IPS-18a (cell line): ENCODE results near the gene CATSPERE.
"Not testable (repeated sequence)": the region's sequence is repeated elsewhere in the genome, so short reads cannot be mapped to it uniquely, and the experiment has no call there.

Experiments used
- H3K27ac ChIP-seq: one replicate; pipeline ENCODE4 v1.5.1; 2013; ENCODE audit warnings: low read length
- H3K27me3 ChIP-seq: one replicate; pipeline ENCODE4 v1.6.1; 2013; ENCODE audit warnings: mild to moderate bottlenecking, low read length; ENCODE audit not compliant: control insufficient read depth, insufficient read depth
- H3K36me3 ChIP-seq: one replicate; pipeline ENCODE4 v1.6.1; 2013; ENCODE audit warnings: low read depth, low read length; ENCODE audit not compliant: control insufficient read depth
- H3K4me1 ChIP-seq: one replicate; pipeline ENCODE4 v1.6.1; 2013; ENCODE audit warnings: low read depth, low read length; ENCODE audit not compliant: control insufficient read depth
- H3K4me3 ChIP-seq: one replicate; pipeline ENCODE4 v1.5.1; 2013; ENCODE audit warnings: low read length
- H3K9ac ChIP-seq: one replicate; pipeline ENCODE4 v1.6.1; 2013; ENCODE audit warnings: mild to moderate bottlenecking, low read length, moderate library complexity
- H3K9me3 ChIP-seq: one replicate; pipeline ENCODE4 v1.6.1; 2013; ENCODE audit warnings: low read depth, low read length; ENCODE audit not compliant: control insufficient read depth

Gene CATSPERE

GRCh38 chr1:244557565-244557964 lies 96.5 kb downstream of the CATSPERE start:
- no peaks in the 10 kb centered on the region for H3K36me3 ChIP-seq
- no peaks in the 10 kb centered on the region for H3K9me3 ChIP-seq
- H3K9ac ChIP-seq: no peak overlapping the region
- no peak overlapping the region for H3K27ac ChIP-seq
- no peaks in the 10 kb centered on the region for H3K27me3 ChIP-seq
- no peak overlapping the region for H3K4me3 ChIP-seq
- no peaks in the 10 kb centered on the region for H3K4me1 ChIP-seq

GRCh38 chr1:244559561-244559960 lies 98.5 kb downstream of the CATSPERE start:
- no peak overlapping the region for H3K9ac ChIP-seq
- no peak overlapping the region for H3K4me3 ChIP-seq
- no peaks in the 10 kb centered on the region for H3K36me3 ChIP-seq
- no peaks in the 10 kb centered on the region for H3K27me3 ChIP-seq
- no peak overlapping the region for H3K27ac ChIP-seq
- no peaks in the 10 kb centered on the region for H3K4me1 ChIP-seq
- no peaks in the 10 kb centered on the region for H3K9me3 ChIP-seq

GRCh38 chr1:244562877-244563276 lies 101.8 kb downstream of the CATSPERE start:
- H3K9ac ChIP-seq, H3K36me3 ChIP-seq, H3K27ac ChIP-seq, H3K27me3 ChIP-seq, H3K4me3 ChIP-seq, H3K4me1 ChIP-seq, H3K9me3 ChIP-seq: not testable (repeated sequence)

- no peak overlapping the region for H3K9ac ChIP-seq
- H3K4me1 ChIP-seq: no peaks in the 10 kb centered on the region
- no peak overlapping the region for H3K4me3 ChIP-seq
- H3K27ac ChIP-seq: no peak overlapping the region
- H3K9me3 ChIP-seq: peaks cover 45% of the 10 kb centered on the region
- H3K36me3 ChIP-seq: no peaks in the 10 kb centered on the region
- no peaks in the 10 kb centered on the region for H3K27me3 ChIP-seq
Observed at GRCh38 chr1:244573768-244574167, 112.7 kb downstream of the CATSPERE start.

GRCh38 chr1:244576259-244576892 lies 115.3 kb downstream of the CATSPERE start:
- no peak overlapping the region for H3K4me3 ChIP-seq
- H3K27me3 ChIP-seq: no peaks in the 10 kb centered on the region
- H3K36me3 ChIP-seq: no peaks in the 10 kb centered on the region
- H3K9ac ChIP-seq: no peak overlapping the region
- peaks cover 55% of the 10 kb centered on the region for H3K9me3 ChIP-seq
- H3K27ac ChIP-seq: no peak overlapping the region
- no peaks in the 10 kb centered on the region for H3K4me1 ChIP-seq

DNA sequence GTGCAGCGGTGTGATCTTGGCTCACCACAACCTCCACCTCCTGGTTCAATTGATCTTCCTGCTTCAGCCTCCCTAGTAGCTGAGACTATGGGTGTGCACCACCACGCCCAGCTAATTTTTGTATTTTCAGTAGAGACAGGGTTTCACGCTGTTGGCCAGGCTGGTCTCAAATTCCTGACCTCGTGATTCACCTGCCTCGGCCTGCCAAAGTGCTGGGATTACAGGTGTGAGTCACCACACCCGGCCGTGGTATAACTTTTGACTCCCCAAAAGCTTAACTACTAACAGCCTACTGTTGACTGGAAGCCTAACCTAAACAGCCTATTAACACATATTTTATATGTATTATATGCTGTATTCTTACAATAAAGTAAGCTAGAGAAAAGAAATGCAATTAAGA lies 117.1 kb downstream of the CATSPERE start:
- not testable (repeated sequence) for H3K9ac ChIP-seq, H3K36me3 ChIP-seq, H3K27me3 ChIP-seq, H3K4me1 ChIP-seq, H3K4me3 ChIP-seq, H3K27ac ChIP-seq
- peaks cover 50% of the 10 kb centered on the region for H3K9me3 ChIP-seq

DNA sequence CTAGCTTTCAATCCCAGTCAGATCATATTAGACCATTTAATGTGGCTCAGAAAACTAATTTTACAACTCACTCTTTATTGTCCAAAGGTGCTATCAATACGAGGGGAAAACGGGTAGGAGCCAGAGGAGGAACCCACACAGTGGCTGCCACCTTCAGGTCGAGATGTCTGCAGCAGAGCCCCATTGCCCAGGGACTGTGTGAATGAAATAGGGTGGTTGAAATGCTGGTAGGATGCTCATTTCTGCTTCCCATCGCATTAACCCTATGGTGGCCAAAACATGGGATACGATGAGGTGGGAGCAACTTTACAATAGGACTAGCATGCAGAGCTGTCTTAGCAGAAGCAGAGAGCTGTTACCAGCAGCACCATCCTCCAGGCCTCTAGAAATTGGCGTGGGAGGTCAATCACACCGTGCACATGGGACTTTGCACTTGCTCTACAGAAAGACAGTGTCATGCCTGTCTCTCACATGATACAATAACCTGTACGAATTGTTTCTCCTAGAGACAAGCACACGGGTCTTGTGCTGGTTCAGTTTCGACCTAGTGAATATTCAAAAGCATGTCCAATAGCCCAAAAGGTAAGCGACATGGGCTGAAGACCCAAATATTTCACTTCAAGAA lies 122.4 kb downstream of the CATSPERE start:
- Histone ChIP-seq H3K27ac (no peak overlapping the region), H3K4me3 (no peak overlapping the region), H3K27me3 (no peaks in the 10 kb centered on the region), H3K9me3 (peaks cover 9% of the 10 kb centered on the region), H3K4me1 (no peaks in the 10 kb centered on the region), H3K9ac (no peak overlapping the region), H3K36me3 (no peaks in the 10 kb centered on the region)

GRCh38 chr1:244585867-244586266 lies 124.8 kb downstream of the CATSPERE start:
- Histone ChIP-seq H3K4me3 (no peak overlapping the region), H3K9me3 (no peaks in the 10 kb centered on the region), H3K27me3 (no peaks in the 10 kb centered on the region), H3K9ac (no peak overlapping the region), H3K36me3 (no peaks in the 10 kb centered on the region), H3K4me1 (no peaks in the 10 kb centered on the region), H3K27ac (no peak overlapping the region)

DNA sequence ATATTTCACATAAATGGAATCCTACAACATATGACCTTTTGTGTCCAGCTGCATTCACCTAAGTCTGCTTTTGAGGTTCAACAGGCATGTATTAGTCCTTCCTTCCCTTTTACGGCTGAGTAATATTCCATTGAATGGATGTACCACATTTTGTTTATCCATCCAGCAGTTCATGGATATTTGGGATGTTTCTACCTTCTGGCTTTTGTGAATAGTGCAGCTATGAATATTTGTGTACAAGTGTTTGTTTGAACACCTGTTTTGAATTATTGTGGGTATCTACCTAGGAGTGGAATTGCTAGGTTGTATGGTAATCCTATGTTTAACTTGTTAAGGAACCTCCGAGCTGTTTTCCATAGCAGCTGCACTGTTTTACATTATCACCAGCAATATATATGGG lies 129.6 kb downstream of the CATSPERE start:
- H3K36me3 ChIP-seq: no peaks in the 10 kb centered on the region
- no peak overlapping the region for H3K27ac ChIP-seq
- H3K9ac ChIP-seq: no peak overlapping the region
- H3K4me3 ChIP-seq: no peak overlapping the region
- no peaks in the 10 kb centered on the region for H3K27me3 ChIP-seq
- no peaks in the 10 kb centered on the region for H3K9me3 ChIP-seq
- no peaks in the 10 kb centered on the region for H3K4me1 ChIP-seq

GRCh38 chr1:244598611-244599010 lies 137.5 kb downstream of the CATSPERE start:
- Histone ChIP-seq H3K9me3 (no peaks in the 10 kb centered on the region), H3K36me3 (no peaks in the 10 kb centered on the region), H3K27me3 (no peaks in the 10 kb centered on the region), H3K4me1 (no peaks in the 10 kb centered on the region), H3K9ac (no peak overlapping the region), H3K27ac (no peak overlapping the region), H3K4me3 (no peak overlapping the region)

DNA sequence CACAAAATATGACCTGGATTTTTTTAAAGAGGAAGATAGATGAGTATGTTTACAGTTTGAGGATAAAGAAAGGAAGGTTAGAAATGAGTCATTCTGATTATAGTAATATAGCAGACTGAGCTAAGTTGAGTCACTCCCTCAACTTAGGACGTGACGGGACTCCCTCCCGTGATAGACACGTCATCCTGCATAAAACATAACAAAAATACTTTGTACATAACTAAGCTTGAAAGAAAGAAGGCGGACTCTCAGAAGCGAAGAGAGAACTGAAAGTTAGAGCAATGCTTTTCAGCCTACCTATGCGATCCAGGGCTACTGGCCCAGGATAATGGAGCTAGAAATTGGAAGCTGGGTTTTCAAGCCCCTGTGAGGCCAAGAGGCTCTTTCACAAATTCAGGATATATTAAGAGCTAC lies 138.9 kb downstream of the CATSPERE start:
- H3K4me3 ChIP-seq: no peak overlapping the region
- no peaks in the 10 kb centered on the region for H3K9me3 ChIP-seq
- H3K36me3 ChIP-seq: no peaks in the 10 kb centered on the region
- H3K9ac ChIP-seq: no peak overlapping the region
- no peaks in the 10 kb centered on the region for H3K4me1 ChIP-seq
- no peak overlapping the region for H3K27ac ChIP-seq
- H3K27me3 ChIP-seq: no peaks in the 10 kb centered on the region

DNA sequence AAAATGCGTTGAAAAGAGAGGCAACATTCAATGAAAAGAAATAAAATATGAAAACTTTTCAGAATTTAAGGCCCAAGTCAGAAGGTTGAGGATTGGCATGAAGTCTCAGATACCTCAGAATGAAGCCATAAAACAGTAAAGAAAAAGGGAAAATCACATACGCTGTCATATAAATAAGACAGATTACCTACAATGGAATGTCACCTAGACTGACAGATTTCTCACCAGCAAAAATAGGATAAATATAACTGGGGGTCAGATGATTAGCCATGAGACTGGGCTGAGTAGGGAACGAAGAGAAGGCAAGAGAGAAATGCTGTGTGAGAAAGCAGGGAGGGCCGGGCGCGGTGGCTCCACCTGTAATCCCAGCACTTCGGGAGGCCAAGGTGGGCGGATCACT lies 140.3 kb downstream of the CATSPERE start:
- Histone ChIP-seq H3K9ac (no peak overlapping the region), H3K4me1 (no peaks in the 10 kb centered on the region), H3K4me3 (no peak overlapping the region), H3K9me3 (no peaks in the 10 kb centered on the region), H3K27ac (no peak overlapping the region), H3K27me3 (no peaks in the 10 kb centered on the region), H3K36me3 (no peaks in the 10 kb centered on the region)
